LoVo (cell line): Measurements from ENCODE around the gene GSC2.
A peak's percentile ranks its signal among the peaks of the same experiment; 100 is the strongest.

ENCODE experiments used
- DNase-seq: peaks from one replicate; pipeline ENCODE4 v3.0.0-alpha.2; 2016; ENCODE audit warnings: low spot score

Gene GSC2

DNA sequence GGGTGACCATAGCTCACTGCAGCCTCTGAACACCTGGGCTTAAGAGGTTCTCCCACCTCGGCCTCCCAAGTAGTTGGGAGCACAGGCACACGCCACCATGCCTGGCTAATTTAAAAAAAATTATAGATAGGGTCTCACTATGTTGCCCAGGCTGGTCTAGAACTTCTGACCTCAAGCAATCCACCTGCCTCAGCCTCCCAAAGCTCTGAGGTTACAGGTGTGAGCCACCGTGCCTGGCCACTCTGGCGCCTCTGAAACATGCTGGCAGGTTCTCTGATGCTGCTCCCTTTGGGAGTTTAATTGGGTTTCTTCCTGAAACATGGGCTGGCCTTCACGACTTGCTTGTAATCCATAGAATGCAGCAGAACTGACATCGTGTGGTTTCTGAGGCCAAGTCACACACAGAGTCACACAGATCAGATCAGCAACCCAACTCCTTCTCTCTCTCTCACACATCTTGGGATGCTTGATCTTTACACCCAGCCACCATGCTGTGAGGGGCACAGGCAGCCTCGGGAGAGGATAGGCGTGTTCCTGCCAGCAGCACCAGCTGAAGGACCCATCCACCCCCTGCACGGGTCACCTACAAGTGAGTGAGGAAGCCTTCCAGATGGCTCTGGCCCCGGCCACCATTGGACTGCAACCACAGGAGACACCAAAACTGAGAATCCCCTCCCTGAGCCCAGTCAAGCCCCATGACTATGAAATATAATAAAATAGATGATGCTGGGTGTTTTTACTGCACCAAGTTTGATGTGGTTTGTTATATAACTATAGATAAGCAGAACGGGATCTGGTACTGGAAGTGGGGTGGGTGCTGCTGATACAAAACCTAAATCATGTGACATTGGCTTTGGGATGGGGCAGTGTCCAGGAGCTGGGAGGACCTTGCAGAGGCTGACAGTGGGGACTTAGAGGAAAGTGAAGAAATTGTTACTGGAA lies 3.1 kb upstream of the GSC2 start:
- DNase-seq: no peak

DNA sequence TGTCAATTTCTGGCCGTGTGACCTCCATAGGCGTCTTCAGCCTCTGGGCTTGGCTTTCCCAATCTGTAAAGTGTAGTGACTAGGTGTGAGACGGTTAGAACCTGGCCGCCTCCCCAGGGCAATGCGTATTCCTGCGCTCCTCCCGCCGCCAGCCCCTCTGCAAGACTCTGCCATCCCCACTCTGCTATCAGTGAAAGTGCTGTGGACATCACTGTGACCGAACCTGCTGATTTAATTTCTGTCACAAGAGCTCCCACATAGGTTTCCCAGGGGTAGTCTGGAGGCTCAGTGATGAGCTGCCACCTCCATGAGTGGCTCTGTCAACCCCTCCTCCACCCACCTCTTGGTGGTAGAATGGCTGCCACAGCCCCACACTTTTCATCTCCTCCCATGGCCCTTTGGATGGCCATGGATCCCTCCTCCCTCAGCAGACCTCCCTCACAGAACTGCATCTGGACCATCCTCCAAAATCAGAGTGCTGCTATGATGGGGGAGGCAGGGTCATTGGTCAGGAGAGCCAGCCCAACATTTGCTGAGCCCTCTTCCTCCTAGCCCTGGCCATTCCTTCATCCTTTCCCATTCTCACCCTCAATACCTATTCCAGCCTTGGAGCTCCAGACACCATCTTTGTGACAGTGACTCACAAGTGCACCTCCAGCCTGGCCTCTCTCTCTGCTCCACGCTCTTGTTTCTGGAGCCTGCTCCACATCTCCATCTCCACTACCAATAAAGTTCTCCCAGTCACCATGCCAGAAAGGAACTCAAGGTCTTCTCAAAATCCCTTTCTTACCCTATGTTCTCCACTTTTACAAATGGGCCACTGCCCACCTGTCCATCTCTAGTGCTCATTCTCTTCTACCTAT lies 1.5 kb upstream of the GSC2 start:
- DNase-seq: no peak

DNA sequence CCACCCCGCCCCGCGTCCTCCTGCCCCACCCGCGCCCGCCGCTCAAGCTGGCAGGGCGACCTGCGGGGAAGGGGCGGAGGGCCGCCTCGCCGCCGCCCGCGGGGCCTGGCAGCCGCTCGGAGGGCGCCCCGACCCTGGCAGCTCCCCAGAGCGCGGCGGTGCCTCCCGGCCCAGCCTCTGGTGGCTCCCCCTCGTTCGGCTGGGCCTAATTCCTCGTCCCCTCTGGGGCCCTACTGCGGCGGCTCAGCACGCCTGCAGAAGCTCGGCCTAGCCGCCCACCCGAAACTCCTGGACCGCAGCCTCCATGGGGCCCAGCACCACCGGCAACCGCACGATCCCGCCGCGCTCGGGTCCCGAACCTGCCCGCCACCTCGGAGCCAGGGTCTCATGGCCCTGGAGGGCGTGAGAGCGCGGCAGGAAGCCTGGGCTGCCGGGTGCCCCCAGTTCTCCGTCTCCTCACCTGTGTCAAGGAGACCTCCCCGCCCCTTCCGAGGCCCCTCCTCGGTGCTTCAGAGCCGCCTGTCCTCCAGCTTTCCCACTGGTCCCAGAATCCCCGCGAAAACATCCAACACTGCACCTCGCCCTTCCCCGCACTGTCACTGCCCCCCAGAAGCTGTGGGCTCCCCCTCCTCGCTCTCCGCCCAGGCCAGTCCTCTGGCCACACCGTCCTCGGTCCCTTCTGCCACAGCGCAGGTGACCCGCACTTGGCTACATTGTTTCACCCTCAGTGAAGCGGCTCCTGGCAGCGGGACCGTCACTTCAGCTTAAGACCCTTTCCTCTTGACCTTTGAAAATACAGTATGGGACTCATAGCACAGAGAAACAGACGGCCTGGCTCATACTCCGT lies 613 bp upstream of the GSC2 start:
- no peak for DNase-seq

DNA sequence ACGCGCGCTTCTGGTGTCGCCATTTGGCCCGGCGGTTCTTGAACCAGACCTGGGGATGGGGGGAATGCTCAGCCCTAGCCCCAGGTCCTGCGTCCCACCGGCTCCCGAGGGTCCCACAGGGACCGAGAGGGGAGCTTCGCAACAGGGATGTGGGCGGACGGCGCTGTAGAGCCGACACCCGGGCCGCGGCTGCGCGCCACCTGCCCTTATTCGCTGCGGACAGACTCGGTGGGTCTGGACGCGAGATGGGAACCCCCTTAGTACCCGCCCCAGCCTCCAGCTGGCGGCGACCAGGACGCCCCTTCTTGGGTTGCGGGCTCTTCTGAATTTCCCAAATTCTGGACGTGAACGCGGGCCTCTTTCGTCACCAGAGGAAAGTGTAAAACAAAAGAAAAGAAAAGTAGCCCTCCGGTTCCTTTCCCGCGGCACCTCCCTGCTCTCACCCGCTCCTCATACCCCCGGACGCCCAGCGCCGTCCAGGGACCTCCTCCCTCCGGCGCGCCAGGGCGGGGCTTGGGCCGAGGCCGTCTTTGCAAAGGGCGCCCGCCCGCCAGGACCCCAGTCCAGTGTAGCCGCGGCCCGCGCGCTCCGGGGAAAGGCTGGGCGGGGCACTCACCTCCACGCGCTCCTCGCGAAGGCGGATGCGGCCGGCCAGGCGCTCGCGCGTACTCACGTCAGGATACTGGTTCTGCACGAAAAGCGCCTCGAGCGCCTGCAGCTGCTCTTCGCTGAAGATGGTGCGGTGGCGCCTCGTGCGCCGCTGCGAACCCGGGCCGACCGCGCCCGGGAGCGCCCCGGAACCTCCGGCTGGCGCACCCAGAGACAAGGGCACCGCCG lies 827 bp downstream of the GSC2 start:
- DNase-seq: no peak

DNA sequence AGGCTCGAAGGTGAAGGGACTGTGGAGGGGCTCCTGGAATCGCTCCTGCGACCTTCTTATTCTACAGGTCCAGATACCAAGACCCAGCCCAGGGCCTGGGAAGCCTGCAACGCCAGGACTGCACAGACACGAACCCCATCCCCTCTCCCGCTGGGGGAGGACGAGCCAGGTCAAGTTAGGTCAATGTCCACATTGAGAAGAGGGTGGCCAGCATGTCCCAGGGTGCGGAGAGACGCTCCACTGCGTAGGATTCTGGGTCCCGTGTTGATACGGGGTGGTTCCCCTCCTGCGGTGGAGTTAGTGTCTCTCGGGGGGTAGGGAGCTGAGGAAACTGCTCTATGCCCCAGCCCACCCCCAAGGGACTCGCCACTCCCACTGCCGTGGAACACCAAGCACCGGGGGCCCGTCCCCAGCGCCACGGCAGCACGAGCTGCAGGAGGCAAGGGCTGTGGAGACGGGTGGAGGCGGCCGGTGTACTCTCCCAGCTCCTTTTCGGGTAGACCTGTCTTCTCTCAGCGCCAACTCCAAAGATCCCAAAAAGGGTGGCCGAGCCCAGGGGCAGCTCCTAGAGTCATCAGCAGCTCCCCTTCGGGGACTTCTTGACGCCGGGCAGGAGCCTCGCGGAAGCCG lies 1.6 kb downstream of the GSC2 start:
- no peak for DNase-seq

DNA sequence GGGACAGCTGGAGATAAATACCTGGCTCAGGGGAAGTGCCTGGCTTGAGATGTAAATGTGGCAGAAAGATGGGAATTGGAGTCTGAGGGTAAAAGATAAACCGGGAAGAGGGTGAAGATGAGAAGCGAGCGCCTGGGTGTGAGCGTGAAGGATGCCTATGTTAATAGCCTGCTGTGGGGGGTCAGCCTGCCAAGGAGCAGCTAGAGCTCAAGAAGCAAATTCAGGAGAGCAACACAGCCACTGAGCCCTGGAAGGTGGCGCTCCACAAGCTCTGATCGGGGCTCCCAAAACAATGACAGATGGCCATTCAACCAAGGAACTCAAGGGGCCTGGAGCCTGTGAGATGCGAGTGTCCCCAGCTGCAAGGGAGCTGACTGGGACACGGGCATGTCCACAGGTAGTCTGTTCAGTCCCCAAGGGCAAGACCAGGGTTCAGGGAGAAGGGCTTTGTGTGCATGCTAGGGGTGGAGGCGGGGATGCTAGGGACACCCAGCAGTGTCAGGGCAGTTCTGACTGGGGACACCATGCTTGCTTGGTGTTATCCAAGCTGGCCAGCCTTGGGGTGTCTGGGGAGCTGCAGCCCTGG lies 2.8 kb downstream of the GSC2 start:
- DNase-seq: no peak

DNA sequence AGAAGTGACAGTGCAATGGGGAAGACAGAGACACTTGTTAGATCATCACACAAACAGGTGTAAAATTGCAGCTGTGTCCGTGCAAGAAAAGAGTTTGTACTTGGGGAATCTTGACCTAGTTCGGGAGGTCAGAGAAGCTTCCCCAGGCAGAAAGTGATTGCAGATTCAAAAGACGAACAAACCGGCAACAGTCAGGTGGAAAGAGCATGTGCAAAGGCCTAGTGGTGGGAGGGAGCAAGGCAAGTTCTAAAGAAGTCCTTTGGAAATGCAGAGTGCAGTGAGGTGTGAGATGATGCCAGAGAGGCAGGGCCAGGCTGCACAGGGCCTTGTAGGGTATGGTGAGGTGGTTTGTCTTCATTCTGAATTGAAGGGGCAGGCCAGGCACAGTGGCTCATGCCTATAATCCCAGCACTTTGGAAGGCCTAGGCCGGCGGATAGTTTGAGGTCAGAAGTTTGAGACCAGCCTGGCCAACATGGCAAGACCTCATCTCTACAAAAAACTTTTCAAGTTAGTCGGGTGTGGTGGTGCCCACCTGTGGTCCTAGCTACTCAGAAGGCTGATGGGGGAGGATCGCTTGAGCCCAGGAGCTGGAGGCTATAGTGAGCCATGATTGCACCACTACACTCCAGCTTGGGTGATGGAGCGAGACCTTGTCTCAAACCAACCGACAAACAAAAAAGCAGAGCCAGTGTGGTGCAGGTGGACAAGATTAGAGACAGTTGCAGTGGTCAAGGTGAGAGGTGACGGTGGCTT lies 3.7 kb downstream of the GSC2 start:
- DNase-seq: no peak

DNA sequence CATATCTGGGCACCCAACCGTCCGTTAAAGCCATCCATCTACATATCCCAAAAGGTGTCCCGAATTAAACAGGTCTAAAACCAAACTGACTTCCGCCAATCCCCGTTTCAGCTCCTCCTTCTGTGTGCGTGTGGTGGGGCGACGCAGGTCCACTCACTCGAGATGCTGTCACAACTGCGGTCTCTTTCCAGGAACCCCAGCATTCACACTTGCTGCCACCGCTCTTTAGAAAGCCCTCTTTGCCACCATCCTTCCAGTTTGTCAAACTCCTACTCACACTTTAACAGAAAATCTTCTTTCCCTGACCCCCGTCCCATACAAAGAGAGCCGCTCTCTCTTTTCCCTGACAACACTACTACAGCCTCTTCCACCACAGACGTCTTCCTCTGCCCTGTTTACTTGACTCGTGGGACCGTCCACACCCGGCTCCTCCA lies 6.1 kb downstream of the GSC2 start:
- DNase-seq: peak; percentile 15

DNA sequence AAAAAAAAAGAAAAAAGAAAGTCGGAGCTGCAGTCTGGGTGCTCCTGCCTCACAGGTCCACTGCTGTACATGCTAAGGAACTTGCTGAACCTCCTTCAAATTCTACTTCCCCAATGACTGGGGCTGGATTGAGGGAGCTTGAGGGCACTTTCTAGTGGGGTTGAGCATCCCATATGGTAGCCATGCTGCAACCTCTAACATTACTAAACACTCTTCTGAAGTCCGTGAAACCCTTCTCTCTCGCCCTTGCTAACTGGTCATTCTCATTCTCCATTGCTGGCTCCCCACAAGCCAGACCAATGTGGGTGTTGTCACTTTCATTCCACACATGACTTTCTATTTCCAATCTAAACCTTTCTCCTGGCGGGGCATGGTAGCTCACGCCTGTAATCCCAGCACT lies 6.9 kb downstream of the GSC2 start:
- DNase-seq: no peak

DNA sequence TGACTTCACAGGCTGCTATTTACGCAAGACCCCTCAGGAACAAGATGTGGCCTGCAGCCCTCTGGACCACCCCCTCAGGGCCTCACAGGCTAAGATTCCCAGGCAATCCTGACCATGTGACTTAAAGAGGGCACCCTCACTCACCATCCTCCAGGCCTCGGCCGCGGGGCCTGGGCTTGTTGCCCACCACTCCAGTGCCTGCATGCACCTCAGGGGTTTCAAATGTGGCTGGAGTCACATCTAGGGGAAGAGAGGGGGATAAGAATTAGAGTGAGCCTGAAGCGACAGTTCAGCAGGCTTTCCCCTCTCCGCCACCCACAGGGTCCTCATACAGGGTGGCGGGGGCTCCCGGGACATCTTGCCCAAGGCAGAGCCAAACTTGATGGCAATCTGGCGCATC lies 7.7 kb downstream of the GSC2 start:
- DNase-seq: no peak

DNA sequence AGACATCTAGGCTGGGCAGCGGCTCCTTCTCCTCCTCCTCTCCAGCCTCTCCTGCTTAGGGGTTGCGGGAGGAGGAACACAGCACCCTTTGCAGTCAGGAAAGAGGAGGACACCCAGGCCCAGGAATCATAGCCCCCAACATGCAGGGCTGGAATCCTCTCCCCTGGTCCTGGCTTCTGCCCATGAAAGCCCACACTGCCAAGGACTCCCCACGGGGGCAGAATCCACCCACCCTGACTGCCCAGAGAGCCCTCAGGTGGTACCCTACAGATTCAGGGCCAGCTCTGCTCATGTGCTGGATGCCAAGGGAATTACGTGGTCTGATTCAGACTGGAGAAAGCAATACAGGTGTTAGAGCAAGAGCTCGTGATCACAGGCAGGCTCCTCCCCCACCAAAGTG lies 10.1 kb downstream of the GSC2 start:
- no peak for DNase-seq

DNA sequence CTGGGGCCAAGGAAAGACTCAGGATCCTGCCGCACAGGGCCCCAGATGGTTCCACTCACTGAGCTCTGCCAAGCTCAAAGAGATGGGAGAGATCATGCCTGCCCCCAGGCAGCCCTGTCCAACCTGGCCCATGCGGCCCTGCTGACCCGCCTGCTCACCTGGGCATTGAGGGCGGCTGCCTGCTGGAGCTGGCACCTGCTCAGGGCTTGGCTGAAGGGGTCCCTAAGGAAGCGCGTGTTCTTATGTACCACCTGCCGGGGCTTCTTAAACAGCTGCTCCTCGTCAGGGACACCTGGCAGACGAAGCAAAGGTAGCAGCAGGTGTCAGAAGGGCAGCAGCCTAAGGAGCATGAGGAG lies 11.1 kb downstream of the GSC2 start:
- DNase-seq: no peak

DNA sequence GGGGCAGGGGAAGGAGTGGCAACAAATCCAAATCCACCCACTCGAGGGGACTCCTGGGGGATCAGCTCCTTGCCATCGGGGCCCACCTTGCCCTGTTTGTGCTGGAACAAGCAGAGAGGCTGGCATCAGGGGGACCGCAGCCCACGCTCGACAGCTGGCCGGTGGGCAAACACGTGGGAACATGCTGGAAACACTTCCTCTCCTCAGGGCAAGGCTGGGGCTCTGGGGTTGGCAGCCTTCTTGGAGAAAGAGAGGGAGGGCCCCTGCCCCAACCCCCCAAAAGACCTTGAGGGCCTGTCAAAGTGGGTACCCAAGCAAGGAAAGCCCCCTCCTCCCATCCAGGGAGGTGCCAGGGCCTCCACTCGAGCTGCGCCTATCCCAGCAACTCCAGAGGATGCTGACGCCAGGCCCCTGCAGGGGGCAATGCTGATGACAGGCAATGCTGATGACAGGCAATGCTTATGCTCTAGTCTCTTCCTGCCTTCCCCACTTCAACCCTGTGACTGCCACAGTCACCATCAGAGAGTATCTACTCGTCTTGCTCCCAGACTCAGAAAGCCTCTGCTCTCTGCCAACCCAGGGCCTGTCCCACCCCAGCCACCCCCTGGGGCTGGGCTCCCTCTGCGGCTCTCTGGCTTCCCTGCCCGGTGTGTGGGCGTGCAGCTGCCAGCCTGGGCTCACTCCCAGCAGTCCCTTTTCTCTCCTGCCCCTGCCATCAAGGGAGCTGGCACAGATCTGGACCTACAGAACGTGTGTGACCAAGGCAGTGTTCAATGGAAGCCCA lies 11.7 kb downstream of the GSC2 start:
- DNase-seq: no peak

DNA sequence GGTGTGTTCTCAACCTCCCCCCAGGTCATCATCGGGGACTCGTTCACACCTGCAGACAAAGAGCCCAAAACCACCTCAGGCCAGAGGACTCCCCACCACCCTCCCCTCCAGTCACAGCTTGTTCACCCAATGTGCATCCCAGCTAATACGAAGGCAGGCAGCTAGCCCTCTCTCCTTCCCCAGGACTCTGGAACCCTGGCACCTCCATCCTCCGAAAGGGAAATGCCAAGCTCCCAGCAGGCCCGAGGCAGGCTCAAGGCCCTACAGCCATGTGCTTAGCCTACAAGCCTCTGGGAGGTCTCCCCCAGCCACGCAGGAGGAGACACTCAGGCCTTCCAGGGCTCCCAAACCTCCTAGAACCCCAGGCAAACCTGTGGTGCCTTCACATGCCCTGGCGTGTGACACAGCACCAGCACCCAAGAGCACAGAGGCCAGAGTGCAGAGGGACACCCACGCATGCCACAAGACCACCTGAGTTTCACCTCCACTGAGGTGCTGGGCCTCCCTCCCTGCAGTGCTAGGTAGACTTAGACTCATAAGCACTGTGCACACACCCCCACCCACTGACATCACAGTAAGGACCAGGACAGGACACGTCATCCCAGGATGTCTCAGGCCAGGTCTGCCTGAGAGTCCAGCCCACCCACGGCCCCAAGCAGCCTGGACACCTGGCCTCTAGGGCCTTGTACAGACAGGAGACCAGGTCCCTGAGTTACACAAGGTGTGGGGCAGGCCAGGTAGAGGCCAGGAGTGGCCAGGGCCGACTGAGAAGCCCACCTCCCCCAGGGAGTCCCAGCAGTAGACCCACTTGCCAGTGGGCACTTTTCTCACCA lies 12.5 kb downstream of the GSC2 start:
- no peak for DNase-seq

DNA sequence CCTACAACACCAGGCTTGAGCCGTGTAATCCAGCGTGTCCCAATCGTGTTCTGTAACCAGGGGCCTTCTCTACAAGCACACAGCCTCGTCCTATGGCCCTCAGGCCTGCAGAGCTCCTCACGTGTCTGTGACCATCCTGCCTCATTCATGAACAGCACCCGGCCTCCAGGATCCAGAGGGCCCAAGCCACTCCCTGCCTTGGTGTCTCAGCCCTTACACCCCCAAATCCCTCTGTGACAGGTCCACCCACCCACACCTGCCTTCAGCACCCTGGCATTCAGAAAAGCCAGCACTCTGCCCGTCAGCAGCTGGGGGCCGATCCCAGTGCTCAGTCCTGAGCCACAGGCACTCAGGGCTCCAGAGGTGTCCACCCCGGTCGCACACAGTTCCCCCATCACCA lies 13.2 kb downstream of the GSC2 start:
- DNase-seq: no peak

DNA sequence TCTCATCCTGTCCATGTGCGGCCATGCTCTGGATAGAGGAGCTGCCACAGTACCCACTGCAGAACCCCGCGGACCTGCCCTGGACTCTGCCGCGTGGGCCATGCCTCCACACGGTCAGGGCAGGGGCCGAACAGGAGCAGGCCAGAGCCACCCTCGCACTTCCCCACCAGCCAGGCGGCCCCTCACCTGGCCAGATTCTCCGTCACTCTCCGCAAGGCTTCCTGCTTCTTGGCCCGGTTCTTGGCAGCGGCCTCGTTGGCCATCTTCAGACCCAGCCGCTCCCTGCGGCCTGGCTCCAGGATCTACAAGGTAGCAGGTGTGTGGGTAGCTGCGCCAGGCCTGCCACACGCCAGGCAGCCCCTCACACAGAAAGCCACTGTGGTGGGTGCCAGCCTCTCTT lies 15.2 kb downstream of the GSC2 start:
- no peak for DNase-seq

DNA sequence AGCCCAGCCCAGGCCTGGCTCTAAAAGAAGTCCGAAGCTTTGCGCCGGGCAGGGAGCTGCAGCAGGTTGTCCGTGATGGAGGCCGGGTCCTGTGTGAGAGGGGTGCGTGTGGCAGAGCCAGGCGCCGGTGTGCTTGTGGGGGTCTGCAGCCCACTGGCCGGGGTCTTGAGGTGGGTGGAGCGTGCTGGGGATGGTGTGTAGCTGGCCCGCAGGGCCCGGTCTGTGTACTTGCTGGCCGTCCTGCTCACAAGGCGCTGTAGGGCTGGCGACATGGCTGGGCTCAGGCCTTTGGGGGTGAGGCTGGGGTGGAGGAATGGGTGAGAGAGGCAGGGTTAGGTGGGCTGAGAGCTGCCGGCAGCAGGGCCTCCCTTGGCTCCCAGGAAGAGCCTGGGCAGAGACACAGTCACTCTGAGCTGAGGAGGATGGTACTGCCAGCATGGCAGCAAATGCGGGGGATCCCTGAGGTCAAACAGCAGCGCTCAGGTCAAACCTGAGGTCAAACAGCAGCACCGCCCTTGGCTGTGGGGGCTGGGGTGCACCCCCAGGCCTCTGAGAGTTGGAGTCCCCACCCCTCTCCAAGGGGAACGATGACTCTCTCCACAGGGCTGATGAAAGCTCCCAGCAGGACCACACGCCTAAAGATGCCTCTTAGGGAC lies 15.8 kb downstream of the GSC2 start:
- no peak for DNase-seq
